HG02571 (cell line): ENCODE results near the gene KLKB1.
"Not testable (repeated sequence)": the region's sequence is repeated elsewhere in the genome, so short reads cannot be mapped to it uniquely, and the experiment has no call there.

ENCODE experiments used
- ATAC-seq: cut with Tn5 transposase; IDR thresholded peaks from one replicate; pipeline ENCODE4 v1.9.1; 2021; ENCODE audit warnings: mild to moderate bottlenecking, moderate library complexity; ENCODE audit not compliant: unreplicated experiment

KLKB1 gene

GRCh38 chr4:186226521-186227189, 652 bp upstream of the KLKB1 start:
- ATAC-seq = no peak

GRCh38 chr4:186227744-186228513, 622 bp downstream of the KLKB1 start:
- ATAC-seq = no peak

GRCh38 chr4:186228514-186228894, 1.2 kb downstream of the KLKB1 start:
- no peak for ATAC-seq

- no peak for ATAC-seq
Measured at GRCh38 chr4:186234367-186234766, 7.1 kb downstream of the KLKB1 start.

GRCh38 chr4:186236126-186236525, 8.8 kb downstream of the KLKB1 start:
- no peak for ATAC-seq

GRCh38 chr4:186240452-186240847, 13.1 kb downstream of the KLKB1 start:
- ATAC-seq = no peak

- ATAC-seq = no peak
Measured at GRCh38 chr4:186240848-186241491, 13.7 kb downstream of the KLKB1 start.

- ATAC-seq = no peak
Measured at GRCh38 chr4:186241616-186242015, 14.3 kb downstream of the KLKB1 start.

GRCh38 chr4:186242031-186242430, 14.7 kb downstream of the KLKB1 start:
- not testable (repeated sequence) for ATAC-seq

GRCh38 chr4:186243331-186243730, 16.0 kb downstream of the KLKB1 start:
- ATAC-seq = no peak

- ATAC-seq = no peak
Measured at GRCh38 chr4:186244835-186245234, 17.5 kb downstream of the KLKB1 start.

- ATAC-seq = not testable (repeated sequence)
Measured at GRCh38 chr4:186247062-186247752, 19.9 kb downstream of the KLKB1 start.

- no peak for ATAC-seq
Measured at GRCh38 chr4:186248643-186249042, 21.3 kb downstream of the KLKB1 start.

GRCh38 chr4:186249785-186250754, 22.8 kb downstream of the KLKB1 start:
- ATAC-seq = no peak

- no peak for ATAC-seq
Measured at GRCh38 chr4:186250760-186251159, 23.5 kb downstream of the KLKB1 start.

GRCh38 chr4:186255122-186255521, 27.8 kb downstream of the KLKB1 start:
- no peak for ATAC-seq

GRCh38 chr4:186258216-186258811, 31.0 kb downstream of the KLKB1 start:
- ATAC-seq = no peak

- ATAC-seq = no peak
Measured at GRCh38 chr4:186260117-186260503, 32.8 kb downstream of the KLKB1 start.

GRCh38 chr4:186260504-186261448, 33.5 kb downstream of the KLKB1 start:
- no peak for ATAC-seq
